HepG2 (cell line): ENCODE data around the gene CYBC1. TPM values are rescaled to one million over a fixed set of nuclear protein-coding genes. Genes with fewer than 3 reads are reported as not detected.

ENCODE experiments used
- ATAC-seq: fragments of 200-7000 bp; cut with Tn5 transposase; 3 replicates; pipeline ENCODE4 v1.9.1; 2020; ENCODE audit warnings: mild to moderate bottlenecking, moderate library complexity
- BruUV-seq: library from RNA; stranded (reverse); fragments of 400-500 nt; replicated peaks from 2 replicates; lab custom pipeline; 2021; lab: Mats Ljungman, UMichigan
- CTCF ChIA-PET: fragments of 300-600 bp; formaldehyde crosslinking; extraction: SDS; loops from one replicate; lab custom pipeline; 2021; ENCODE audit warnings: low total read pairs, inconsistent platforms, low intra/inter-chr PET ratio; lab: Yijun Ruan, JAX
- POLR2A ChIA-PET: fragments of 350-600 bp; sonication (Branson Sonifier 250); formaldehyde crosslinking; loops from one replicate; lab custom pipeline; 2020; ENCODE audit warnings: antibody characterized with exemption, inconsistent platforms; lab: Yijun Ruan, JAX
- DNase-seq: peaks from one replicate; pipeline ENCODE4 v3.0.0-alpha.2; 2015; ENCODE audit warnings: low spot score
- FAIRE-seq: peaks from 3 replicates; lab custom pipeline; 2011; peaks lifted over from hg19 to GRCh38; lab: Jason Lieb, UNC
- H2AFZ ChIP-seq: one replicate; pipeline ENCODE4 v1.6.1; 2011; ENCODE audit warnings: low read length, inconsistent platforms
- H3K27ac ChIP-seq: fragments of 300-600 bp; 3 replicates; pipeline ENCODE4 v1.8.0; 2011; ENCODE audit warnings: mixed run types, mild to moderate bottlenecking, mixed read lengths, low read length, inconsistent platforms; ENCODE audit not compliant: insufficient read depth; ENCODE audit errors: extremely low read length
- H3K27me3 ChIP-seq, 2 experiments: fragments of 200-600 bp in 1 of 2; 2 replicates in 1 of 2; 3 replicates in 1 of 2; pipeline versions ENCODE4 v1.6.0 to v1.8.0; 2011; ENCODE audit warnings: low read length in 2 of 2, mild to moderate bottlenecking in 2 of 2, moderate library complexity in 2 of 2, inconsistent platforms in 1 of 2; ENCODE audit not compliant: insufficient read depth in 2 of 2, control insufficient read depth in 1 of 2
- H3K36me3 ChIP-seq, 2 experiments: fragments of 200-600 bp in 1 of 2; replicated peaks in 1 of 2; 2 replicates in 1 of 2; 3 replicates in 1 of 2; pipeline versions ENCODE4 v1.5.1 to v1.8.0; 2011; ENCODE audit warnings: low read length in 2 of 2, inconsistent platforms in 1 of 2; ENCODE audit not compliant: insufficient read depth in 2 of 2, control insufficient read depth in 1 of 2
- H3K4me1 ChIP-seq: 2 replicates; pipeline ENCODE4 v1.5.1; 2012; ENCODE audit warnings: low read length, inconsistent platforms; ENCODE audit not compliant: insufficient read depth
- H3K4me2 ChIP-seq: 2 replicates; pipeline ENCODE4 v1.6.0; 2011; ENCODE audit warnings: low read depth, low read length, inconsistent platforms
- H3K4me3 ChIP-seq, 3 experiments: fragments of 200-600 bp in 1 of 3; sonication (generic), shearing (Covaris generic) in 1 of 3; replicated peaks in 1 of 3; 2 replicates each; pipeline ENCODE4 v1.5.1; 2011 to 2016; ENCODE audit warnings: low read length in 3 of 3, inconsistent platforms in 2 of 3, low read depth in 2 of 3, mild to moderate bottlenecking in 2 of 3, control low read depth in 1 of 3, mixed read lengths in 1 of 3; ENCODE audit not compliant: insufficient read depth in 1 of 3
- H3K79me2 ChIP-seq: one replicate; pipeline ENCODE4 v1.6.1; 2011; ENCODE audit warnings: low read length, inconsistent platforms; ENCODE audit not compliant: insufficient read depth
- H3K9ac ChIP-seq: 2 replicates; pipeline ENCODE4 v1.6.0; 2011; ENCODE audit warnings: mild to moderate bottlenecking, low read depth, low read length, inconsistent platforms; ENCODE audit not compliant: insufficient read depth
- H3K9me3 ChIP-seq: 2 replicates; pipeline ENCODE4 v1.5.1; 2012; ENCODE audit warnings: mild to moderate bottlenecking, low read length
- H4K20me1 ChIP-seq: 2 replicates; pipeline ENCODE4 v1.6.0; 2011; ENCODE audit warnings: inconsistent platforms, mild to moderate bottlenecking, low read length, moderate library complexity; ENCODE audit not compliant: insufficient read depth
- CENPT ChIP-seq: sonication (generic); formaldehyde crosslinking; IDR thresholded peaks from 2 replicates; pipeline ENCODE4 v1.8.0; 2022; ENCODE audit warnings: low read depth, mild to moderate bottlenecking, moderate library complexity, missing genetic modification reagents
- KDM2A ChIP-seq: sonication (generic); formaldehyde crosslinking; IDR thresholded peaks from 2 replicates; pipeline ENCODE4 v1.4.0; 2020; ENCODE audit warnings: low read depth, missing genetic modification reagents, borderline replicate concordance
- MED13 ChIP-seq: sonication (generic); formaldehyde crosslinking; IDR thresholded peaks from 2 replicates; pipeline ENCODE4 v1.5.0; 2020; ENCODE audit warnings: missing genetic modification reagents
- PCBP2 ChIP-seq: fragments of 200-400 bp; formaldehyde crosslinking; optimal IDR thresholded peaks from 2 replicates; pipeline ENCODE3; 2018; ENCODE audit warnings: low read length, low read depth; ENCODE audit not compliant: poor library complexity, severe bottlenecking
- POLR2A ChIP-seq, 2 experiments: IDR thresholded peaks; 2 replicates each; pipeline ENCODE4 v1.6.1; 2011; ENCODE audit warnings: low read depth in 2 of 2, low read length in 2 of 2, mild to moderate bottlenecking in 1 of 2, moderate library complexity in 1 of 2; ENCODE audit not compliant: insufficient read depth in 1 of 2
- RBFOX2 ChIP-seq: fragments of 200-400 bp; formaldehyde crosslinking; IDR thresholded peaks from 2 replicates; pipeline ENCODE4 v1.6.1; 2017; ENCODE audit warnings: low read depth, mild to moderate bottlenecking, low read length
- SP4 ChIP-seq: sonication (generic); formaldehyde crosslinking; IDR thresholded peaks from 2 replicates; pipeline ENCODE4 v1.8.1; 2023; ENCODE audit warnings: mild to moderate bottlenecking, missing genetic modification reagents
- ZNF282 ChIP-seq: fragments of 450-650 bp; IDR thresholded peaks from 2 replicates; pipeline ENCODE4 v1.6.1; 2018; ENCODE audit not compliant: partially characterized antibody
- ZNF761 ChIP-seq: sonication (generic); formaldehyde crosslinking; conservative IDR thresholded peaks from 2 replicates; pipeline ENCODE4 v1.4.0; 2020; ENCODE audit warnings: mild to moderate bottlenecking, missing genetic modification reagents
- ZNF766 ChIP-seq: sonication (generic); formaldehyde crosslinking; IDR thresholded peaks from 2 replicates; pipeline ENCODE4 v1.5.0; 2020; ENCODE audit warnings: missing genetic modification reagents, borderline replicate concordance
- ZNF790 ChIP-seq: sonication (generic); formaldehyde crosslinking; IDR thresholded peaks from 2 replicates; pipeline ENCODE4 v1.8.0; 2022; ENCODE audit warnings: missing genetic modification reagents, mild to moderate bottlenecking, borderline replicate concordance
- WGBS: methylation state at CpG from one replicate; pipeline ENCODE4 v1.1.6; 2017; ENCODE audit warnings: low lambda C conversion rate; 5-methylcytosine and 5-hydroxymethylcytosine counted together
- in situ Hi-C: cut with HindIII; loops from 2 replicates; pipeline ENCODE4 v1.10.0; 2017; ENCODE audit warnings: low pct_unique_long_range_greater_than_20kb; ENCODE audit not compliant: extremely low pct_ligation_motif_present
- intact Hi-C: fragments of 100-400 bp; cut with micrococcal nuclease; formaldehyde crosslinking; loops from one replicate; pipeline ENCODE4 v1.10.0; 2022; ENCODE audit not compliant: unreplicated experiment
- polyA plus RNA-seq, 8 experiments: library from polyadenylated mRNA; depleted of rRNA in 3 of 8; stranded (reverse) in 7 of 8; unstranded in 1 of 8; fragments of >200 nt; fragmentation: Illumina TruSeq in 4 of 8; extraction: Trizol in 4 of 8; gene quantifications; 2 replicates each; pipeline versions ENCODE4 v1.2.1 to v1.2.3, GENCODE V29; 2011 to 2016; ENCODE audit warnings: low read depth in 4 of 8, missing spikeins in 1 of 8, mixed read lengths in 1 of 8; ENCODE audit not compliant: insufficient read depth in 1 of 8
- total RNA-seq, 5 experiments: library from RNA; depleted of rRNA; stranded (reverse); fragments of >200 nt; fragmentation: Illumina TruSeq; extraction: Trizol; gene quantifications; 2 replicates each; pipeline ENCODE4 v1.2.3, GENCODE V29; 2016; ENCODE audit warnings: low read depth in 1 of 5
- TF ChIP-seq, protein P1 (sequence below): sonication (generic); formaldehyde crosslinking; IDR thresholded peaks from 2 replicates; pipeline ENCODE4 v1.5.1; 2020; ENCODE audit warnings: mild to moderate bottlenecking, missing genetic modification reagents, moderate library complexity
- TF ChIP-seq, protein P2 (sequence below): sonication (generic); formaldehyde crosslinking; IDR thresholded peaks from 2 replicates; pipeline ENCODE4 v1.5.0; 2020; ENCODE audit warnings: mild to moderate bottlenecking, missing genetic modification reagents

The CYBC1 gene
- total and polyA plus RNA-seq, 2 of the 13 experiments (the other 11 are each of a cell fraction or from before 2014, with no cell fraction given), result 43.4 to 44.1 TPM

DNA sequence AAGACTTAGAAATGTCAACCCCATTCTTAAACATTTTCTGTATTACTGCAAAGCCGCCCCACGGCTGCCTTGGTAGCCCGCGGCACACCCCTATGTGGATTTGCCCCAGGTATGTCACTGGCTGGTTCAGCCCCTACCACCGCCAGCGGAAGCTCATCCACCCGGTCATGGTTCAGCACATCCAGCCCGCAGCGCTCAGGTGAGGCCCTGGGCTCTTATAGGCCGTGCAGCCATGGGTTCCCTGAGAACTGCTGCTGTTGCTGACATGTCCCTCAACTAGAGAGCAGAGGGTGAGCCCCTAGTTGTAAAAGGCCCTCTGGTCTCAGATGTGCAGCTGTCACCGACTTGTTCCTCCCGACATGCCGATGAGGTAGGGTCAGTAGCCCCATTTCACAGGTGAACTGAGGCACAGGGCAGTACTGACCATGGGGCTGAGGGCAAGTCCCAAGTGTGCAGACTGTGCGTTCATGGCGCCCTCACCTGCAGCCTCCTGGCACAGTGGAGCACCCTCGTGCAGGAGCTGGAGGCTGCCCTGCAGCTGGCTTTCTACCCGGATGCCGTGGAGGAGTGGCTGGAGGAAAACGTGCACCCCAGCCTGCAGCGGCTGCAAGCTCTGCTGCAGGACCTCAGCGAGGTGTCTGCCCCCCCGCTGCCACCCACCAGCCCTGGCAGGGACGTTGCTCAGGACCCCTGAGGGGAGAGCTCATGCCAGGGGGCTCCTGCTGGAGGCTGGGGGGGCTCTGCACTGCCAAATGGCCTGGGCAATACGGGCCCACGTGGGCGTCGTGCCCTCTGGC, 8.7 kb downstream of the CYBC1 start (continued):
- TF ChIP-seq, protein P1, sequence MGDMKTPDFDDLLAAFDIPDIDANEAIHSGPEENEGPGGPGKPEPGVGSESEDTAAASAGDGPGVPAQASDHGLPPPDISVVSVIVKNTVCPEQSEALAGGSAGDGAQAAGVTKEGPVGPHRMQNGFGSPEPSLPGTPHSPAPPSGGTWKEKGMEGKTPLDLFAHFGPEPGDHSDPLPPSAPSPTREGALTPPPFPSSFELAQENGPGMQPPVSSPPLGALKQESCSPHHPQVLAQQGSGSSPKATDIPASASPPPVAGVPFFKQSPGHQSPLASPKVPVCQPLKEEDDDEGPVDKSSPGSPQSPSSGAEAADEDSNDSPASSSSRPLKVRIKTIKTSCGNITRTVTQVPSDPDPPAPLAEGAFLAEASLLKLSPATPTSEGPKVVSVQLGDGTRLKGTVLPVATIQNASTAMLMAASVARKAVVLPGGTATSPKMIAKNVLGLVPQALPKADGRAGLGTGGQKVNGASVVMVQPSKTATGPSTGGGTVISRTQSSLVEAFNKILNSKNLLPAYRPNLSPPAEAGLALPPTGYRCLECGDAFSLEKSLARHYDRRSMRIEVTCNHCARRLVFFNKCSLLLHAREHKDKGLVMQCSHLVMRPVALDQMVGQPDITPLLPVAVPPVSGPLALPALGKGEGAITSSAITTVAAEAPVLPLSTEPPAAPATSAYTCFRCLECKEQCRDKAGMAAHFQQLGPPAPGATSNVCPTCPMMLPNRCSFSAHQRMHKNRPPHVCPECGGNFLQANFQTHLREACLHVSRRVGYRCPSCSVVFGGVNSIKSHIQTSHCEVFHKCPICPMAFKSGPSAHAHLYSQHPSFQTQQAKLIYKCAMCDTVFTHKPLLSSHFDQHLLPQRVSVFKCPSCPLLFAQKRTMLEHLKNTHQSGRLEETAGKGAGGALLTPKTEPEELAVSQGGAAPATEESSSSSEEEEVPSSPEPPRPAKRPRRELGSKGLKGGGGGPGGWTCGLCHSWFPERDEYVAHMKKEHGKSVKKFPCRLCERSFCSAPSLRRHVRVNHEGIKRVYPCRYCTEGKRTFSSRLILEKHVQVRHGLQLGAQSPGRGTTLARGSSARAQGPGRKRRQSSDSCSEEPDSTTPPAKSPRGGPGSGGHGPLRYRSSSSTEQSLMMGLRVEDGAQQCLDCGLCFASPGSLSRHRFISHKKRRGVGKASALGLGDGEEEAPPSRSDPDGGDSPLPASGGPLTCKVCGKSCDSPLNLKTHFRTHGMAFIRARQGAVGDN, result 0 out of 2 replicates have a peak, but pooled peaks have one; percentile 14
- TF ChIP-seq POLR2A (IDR thresholded peaks at IDR 0.05; ENCODE audit: insufficient read depth in 1 of 2, low read depth in 2 of 2, low read length in 2 of 2) (peak in 1 of 2 experiments; percentile 43; a peak in 1 of 4 replicates), PCBP2 (peak; percentile 2), ZNF790 (no peak)

DNA sequence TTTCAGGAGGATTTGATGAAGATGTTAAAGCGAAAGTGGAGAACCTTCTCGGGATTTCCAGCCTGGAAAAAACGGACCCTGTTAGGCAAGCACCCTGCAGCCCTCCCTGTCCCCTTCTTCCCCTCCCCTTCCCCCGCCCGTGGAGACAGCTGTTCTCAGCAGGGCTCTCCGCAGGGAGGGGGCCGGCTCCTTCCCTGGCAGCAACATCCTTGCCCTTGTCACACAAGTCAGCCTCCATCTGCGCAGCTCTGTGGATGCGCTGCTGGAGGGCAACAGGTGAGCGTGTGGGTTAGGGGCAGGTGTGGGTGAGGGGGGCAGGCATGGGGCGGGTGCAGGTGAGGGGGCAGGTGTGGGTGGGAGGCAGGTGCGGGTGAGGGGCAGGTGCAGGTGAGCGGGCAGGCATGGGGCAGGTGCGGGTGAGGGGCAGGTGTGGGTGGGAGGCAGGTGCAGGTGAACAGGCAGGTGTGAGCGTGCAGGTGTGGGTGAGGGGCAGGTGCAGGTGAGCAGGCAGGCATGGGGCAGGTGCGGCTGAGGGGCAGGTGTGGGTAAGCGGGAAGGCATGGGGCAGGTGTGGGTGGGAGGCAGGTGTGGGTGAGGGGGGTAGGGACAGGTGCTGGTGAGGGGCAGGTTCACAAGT, 9.4 kb downstream of the CYBC1 start:
- ChIA-PET POLR2A (no interaction called here), CTCF (no interaction called here)
- H2AFZ ChIP-seq, result no peak overlapping the region
- H4K20me1 ChIP-seq, result no peaks in the 10 kb centered on the region
- no peak overlapping the region for H3K9ac ChIP-seq
- H3K79me2 ChIP-seq, result no peaks in the 10 kb centered on the region
- in situ Hi-C loops, result no loop called here
- intact Hi-C loops, result no loop called here
- FAIRE-seq (no peak), ATAC-seq (no peak), DNase-seq (no peak)
- H3K4me3 ChIP-seq, result no peak overlapping the region
- WGBS, result 87% methylated on average over 17 of the region's 17 CpGs
- H3K4me1 ChIP-seq, result no peaks in the 10 kb centered on the region
- BruUV-seq, result no TSS peak
- no peaks in the 10 kb centered on the region for H3K9me3 ChIP-seq
- H3K4me2 ChIP-seq, result no peak overlapping the region
- no peaks in the 10 kb centered on the region for H3K27me3 ChIP-seq
- H3K27ac ChIP-seq, result no peak overlapping the region
- peaks cover 9 to 15% of the 10 kb centered on the region in 2 experiments for H3K36me3 ChIP-seq
- TF ChIP-seq RBFOX2 (no peak), ZNF761 (CRISPR knock-in tag) (no peak), KDM2A (CRISPR knock-in tag) (no peak), ZNF766 (CRISPR knock-in tag) (no peak), CENPT (CRISPR knock-in tag) (no peak), SP4 (CRISPR knock-in tag) (no peak), MED13 (CRISPR knock-in tag) (no peak), ZNF282 (no peak)
- TF ChIP-seq, protein P2, sequence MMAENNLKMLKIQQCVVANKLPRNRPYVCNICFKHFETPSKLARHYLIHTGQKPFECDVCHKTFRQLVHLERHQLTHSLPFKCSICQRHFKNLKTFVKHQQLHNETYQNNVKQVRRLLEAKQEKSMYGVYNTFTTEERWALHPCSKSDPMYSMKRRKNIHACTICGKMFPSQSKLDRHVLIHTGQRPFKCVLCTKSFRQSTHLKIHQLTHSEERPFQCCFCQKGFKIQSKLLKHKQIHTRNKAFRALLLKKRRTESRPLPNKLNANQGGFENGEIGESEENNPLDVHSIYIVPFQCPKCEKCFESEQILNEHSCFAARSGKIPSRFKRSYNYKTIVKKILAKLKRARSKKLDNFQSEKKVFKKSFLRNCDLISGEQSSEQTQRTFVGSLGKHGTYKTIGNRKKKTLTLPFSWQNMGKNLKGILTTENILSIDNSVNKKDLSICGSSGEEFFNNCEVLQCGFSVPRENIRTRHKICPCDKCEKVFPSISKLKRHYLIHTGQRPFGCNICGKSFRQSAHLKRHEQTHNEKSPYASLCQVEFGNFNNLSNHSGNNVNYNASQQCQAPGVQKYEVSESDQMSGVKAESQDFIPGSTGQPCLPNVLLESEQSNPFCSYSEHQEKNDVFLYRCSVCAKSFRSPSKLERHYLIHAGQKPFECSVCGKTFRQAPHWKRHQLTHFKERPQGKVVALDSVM (CRISPR knock-in tag), result no peak
